ENCODE data around the gene KIAA0319L.
A peak's percentile ranks its signal among the peaks of the same experiment; 100 is the strongest.
"Not testable (repeated sequence)": the region's sequence is repeated elsewhere in the genome, so short reads cannot be mapped to it uniquely, and the experiment has no call there.

Gene KIAA0319L

DNA sequence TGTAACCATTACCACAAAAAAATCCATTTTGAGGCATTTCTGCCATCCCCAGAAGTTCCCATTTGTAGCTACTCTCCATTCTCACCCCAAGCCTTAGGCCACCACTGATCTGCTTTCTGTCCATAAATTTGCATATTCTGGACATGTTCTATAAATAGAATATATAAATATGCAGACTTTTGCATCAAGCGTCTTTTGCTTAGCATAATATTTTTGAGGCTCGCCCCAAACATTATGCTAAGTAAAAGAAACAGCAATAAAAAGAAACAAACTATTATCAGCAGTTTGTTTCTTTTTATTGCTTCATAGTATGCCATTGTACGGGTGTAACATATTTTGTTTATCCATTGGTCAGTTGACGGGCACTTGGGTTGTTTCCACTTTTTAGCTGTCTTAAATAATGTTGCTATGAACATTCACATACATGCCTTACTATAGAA lies 23.8 kb upstream of the KIAA0319L start:
- DNase-seq (ENCODE audit: low spot score) = no peak

DNA sequence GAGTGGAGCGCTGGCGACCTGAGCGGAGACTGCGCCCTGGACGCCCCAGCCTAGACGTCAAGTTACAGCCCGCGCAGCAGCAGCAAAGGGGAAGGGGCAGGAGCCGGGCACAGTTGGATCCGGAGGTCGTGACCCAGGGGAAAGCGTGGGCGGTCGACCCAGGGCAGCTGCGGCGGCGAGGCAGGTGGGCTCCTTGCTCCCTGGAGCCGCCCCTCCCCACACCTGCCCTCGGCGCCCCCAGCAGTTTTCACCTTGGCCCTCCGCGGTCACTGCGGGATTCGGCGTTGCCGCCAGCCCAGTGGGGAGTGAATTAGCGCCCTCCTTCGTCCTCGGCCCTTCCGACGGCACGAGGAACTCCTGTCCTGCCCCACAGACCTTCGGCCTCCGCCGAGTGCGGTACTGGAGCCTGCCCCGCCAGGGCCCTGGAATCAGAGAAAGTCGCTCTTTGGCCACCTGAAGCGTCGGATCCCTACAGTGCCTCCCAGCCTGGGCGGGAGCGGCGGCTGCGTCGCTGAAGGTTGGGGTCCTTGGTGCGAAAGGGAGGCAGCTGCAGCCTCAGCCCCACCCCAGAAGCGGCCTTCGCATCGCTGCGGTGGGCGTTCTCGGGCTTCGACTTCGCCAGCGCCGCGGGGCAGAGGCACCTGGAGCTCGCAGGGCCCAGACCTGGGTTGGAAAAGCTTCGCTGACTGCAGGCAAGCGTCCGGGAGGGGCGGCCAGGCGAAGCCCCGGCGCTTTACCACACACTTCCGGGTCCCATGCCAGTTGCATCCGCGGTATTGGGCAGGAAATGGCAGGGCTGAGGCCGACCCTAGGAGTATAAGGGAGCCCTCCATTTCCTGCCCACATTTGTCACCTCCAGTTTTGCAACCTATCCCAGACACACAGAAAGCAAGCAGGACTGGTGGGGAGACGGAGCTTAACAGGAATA lies 20.1 kb upstream of the KIAA0319L start:
- DNase-seq (ENCODE audit: low spot score) = peak; percentile 46

DNA sequence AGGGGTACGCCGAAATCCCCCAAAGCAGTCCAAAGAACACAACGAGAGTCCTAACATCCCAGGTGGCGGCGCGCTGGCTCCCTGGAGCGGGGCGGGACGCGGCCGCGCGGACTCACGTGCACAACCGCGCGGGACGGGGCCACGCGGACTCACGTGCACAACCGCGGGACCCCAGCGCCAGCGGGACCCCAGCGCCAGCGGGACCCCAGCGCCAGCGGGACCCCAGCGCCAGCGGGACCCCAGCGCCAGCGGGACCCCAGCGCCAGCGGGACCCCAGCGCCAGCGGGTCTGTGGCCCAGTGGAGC lies 19.5 kb upstream of the KIAA0319L start:
- not testable (repeated sequence) for DNase-seq (ENCODE audit: low spot score)

DNA sequence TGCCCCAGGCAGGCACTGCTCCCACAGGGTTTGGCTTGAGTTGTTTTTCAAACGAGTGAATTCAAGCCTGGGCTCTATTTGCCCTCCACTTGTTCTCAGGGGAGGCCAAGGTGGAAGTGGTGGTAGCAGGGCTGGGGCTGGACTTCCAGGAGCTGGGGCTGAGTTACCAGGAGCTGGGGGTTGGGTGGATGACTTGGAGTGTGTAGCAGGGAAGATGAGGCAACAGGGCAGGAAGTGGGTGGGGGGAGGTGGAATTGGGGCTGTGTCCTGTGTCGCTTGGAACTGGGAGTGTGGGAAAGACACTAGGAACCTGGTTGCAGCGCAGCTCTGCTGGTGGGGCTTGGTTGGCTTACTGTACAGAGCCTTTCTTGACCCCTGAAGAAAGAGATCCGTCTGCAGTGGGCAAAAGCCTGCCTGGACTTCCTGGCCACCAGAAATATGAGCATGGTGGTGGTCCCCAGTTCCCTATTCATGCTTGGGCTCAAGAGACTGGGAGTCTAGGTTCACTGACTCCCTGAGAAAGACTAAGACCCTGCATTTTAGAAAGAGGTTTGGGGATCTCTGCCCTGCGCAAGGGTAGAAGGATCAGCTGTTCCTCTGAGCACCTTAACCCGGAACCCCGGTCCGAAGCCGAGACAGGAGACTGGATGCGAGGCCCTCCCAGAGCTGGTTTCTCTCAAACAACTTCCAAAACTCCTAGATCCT lies 19.0 kb upstream of the KIAA0319L start:
- no peak for DNase-seq (ENCODE audit: low spot score)

DNA sequence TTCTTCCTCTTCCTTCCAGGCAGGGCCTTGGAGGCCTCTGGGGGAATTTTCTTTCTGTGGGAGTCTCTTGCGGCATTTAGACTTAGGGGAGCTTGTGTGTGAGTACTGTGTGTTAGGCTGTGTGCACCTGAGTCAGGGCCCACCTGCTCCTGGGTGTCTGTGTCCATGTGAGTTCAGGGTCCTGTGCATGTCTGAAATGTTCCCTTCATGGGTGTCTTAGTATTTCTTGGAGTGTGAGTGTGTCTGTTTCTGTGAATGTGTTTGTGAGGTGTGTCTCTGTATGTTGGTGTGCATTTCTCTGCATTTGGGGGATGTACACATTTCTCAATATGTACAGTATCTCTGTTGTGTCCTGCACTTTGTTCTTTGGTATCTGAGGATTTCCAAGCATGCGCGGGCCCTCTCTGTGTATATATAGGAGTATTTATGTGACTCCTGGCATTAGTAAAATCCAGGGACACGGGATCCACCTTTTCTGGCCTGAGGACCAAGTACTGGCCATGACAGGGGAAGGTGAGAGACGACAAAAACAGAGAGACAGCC lies 18.3 kb upstream of the KIAA0319L start:
- DNase-seq (ENCODE audit: low spot score) = no peak

DNA sequence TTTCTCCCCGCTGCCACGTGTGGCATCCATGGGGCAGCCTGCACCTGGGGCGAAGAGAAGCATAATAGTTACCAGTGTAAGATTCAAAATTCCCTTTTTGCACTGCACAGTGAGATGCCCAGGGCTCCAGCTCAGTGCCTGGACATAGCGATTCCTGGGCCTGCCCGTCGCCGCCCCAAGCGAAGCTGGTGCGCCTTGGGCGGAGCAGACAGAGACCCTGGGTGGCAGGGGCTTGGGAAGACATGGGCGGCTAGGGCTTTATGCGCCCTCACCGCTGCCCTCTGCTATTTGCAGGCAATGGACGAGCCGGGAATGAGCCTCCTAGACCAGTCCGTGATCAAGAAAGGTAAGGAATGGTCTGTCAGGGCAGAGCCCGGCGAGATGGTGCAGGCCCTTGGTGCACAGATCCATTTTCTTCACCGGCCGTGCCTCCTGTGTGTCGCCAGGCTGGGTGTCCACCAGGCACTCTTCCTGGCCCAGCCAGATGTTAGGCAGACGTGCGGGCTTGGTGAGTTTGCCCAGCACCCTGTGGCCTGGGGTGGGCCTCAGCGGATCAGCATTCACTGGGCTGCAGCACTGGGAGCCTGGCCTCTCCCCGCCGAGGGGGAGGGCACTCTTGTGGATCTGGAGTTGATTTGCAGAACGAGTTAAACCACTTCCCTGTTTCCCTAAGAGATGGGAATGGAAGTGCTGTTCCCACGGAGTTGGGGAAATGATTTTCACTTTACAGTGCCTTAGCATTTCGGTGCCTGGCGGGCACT lies 17.6 kb upstream of the KIAA0319L start:
- no peak for DNase-seq (ENCODE audit: low spot score)

DNA sequence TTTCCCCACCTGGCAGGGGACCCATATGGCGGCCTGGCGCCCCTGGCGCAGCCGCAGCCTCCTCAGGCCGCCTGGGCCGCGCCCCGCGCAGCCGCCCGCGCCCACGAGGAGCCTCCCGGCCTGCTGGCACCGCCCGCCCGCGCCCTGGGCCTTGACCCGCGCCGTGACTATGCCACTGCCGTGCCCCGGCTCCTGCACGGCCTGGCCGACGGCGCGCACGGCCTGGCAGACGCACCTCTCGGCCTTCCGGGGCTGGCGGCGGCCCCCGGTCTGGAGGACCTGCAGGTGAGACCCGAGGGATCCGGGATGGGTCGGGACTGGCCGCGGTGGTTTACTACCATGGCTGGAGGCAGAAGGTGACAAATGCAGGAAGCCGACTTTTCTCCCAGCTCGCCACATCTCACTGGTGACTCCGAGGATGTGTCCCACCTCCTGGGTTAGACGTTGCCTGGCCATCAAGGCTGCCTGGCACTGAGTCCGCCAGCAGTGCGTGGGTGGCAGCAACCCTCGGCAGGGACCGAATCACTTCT lies 17.0 kb upstream of the KIAA0319L start:
- DNase-seq (ENCODE audit: low spot score) = no peak

DNA sequence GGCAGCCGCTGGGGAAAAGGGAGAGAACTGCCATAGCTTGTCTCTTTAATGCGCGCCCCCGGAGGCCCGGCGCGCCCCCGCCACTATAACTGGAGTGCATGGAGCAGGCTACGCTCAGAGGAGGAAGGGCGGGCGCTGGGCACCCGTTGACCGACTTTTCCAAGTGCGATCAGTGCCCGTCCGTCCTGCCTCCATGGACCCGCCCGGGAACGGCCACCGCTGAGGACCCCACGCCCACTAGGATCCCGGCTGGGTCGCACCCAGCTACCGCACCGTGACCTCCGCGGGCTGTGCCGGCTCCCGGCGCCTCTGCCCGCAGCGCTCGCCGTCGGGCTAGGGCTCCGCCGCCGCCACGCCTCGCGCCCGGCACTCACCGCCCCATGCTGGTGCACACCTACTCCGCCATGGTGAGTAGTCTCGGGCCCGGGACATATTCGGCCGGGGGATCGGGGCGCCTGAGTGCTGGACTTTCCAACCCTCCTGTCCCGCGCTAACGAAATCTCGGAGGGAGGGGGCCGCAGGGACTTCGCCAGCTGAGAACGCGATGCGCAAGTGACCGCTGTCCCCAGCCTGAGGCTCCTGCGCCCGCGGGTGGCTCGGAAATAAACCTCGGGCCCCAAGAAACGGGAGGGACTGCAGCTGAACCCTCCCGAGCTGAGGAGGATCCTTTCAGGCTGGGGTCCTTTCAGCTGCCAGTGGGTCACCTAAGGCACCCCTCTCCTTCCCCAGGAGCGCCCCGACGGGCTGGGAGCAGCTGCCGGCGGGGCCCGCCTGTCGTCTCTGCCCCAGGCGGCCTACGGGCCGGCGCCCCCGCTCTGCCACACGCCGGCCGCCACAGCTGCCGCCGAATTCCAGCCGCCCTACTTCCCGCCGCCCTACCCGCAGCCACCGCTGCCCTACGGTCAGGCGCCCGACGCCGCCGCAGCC lies 16.3 kb upstream of the KIAA0319L start, which contains the start of gene TFAP2E:
TFAP2E (plus strand) TSS at position 117 of the 927 bp plus-strand sequence; CDS start at position 381, 264 bp downstream.
- DNase-seq (ENCODE audit: low spot score) = peak; percentile 49

DNA sequence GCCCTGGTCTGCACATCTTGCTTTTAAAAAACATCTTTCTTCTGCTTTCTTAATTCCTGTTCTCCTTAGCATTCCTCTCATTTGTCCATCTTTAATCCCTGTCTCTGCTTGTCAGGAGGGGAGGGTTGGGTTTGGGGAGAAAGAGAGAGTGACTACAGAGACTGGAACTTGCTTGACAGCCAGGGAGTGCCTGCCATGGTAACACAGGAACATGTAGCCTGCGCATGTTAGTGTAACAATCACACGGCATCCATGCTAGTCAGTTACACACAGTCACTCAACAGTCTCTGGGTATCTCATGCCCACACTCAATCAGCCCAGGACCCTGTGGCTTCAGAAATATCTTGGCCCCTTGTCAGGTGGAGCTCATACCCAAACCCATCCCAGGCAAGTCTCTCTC lies 15.1 kb upstream of the KIAA0319L start:
- DNase-seq (ENCODE audit: low spot score) = no peak

DNA sequence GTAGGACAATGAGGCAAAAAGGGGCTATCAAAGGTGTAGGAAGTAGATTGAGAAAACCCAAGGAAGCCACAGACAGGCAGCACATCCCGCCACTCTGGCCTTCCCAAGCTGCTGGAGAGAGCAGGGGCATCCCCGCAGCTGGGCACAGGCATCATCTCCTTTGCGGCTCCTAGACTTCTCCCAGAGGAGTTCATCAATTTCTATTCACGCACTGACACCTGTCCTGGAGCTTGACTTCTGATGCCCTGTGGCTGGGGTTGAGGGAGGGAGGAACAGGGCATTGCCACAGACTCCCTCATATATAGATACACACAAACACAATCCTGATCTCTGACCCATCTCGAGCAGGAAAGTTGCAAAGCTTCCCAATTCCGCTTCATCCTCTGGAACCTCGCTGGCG lies 14.1 kb upstream of the KIAA0319L start:
- no peak for DNase-seq (ENCODE audit: low spot score)

DNA sequence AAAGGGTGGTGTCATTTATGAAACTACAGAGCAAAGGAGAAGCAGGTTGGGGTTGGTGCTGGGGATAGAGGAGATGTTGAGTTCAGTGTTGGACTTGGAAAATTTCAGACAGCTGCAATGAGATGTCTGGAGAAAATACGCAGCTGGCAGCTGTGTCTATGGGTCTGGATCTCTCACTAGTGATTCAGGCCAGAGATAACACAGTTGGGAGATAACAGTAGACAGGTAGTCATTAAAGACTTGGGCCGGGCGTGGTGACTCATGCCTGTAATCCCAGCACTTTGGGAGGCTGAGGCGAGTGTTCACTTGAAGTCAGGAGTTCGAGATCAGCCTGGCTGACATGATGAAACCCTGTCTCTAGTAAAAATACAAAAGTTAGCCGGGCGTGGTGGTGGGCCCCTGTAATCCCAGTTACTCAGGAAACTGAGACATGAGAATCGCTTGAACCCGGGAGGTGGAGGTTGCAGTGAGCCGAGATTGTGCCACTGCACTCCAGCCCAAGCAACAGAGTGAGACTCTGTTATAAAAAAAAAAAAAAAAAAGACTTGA lies 13.5 kb upstream of the KIAA0319L start:
- no peak for DNase-seq (ENCODE audit: low spot score)

DNA sequence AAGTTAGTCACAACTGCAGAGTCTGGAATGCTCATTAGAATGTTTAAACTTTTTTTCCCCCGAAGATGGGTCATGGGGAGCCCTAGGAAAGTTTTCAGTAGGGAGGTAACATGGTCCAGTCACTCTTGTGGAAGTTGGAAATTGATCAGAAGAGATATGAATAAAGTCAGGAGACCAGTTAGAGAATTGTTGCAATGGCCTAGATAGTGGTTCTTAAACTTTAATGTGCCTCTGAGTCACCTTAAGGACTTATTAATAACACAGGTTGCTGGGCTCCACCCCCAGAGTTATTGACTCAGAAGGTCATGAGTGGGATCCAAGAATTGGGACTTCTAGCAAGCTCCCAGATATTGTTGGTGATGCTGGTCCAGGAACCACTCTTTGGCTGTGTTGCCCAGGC lies 12.7 kb upstream of the KIAA0319L start:
- DNase-seq (ENCODE audit: low spot score) = peak; percentile 54

DNA sequence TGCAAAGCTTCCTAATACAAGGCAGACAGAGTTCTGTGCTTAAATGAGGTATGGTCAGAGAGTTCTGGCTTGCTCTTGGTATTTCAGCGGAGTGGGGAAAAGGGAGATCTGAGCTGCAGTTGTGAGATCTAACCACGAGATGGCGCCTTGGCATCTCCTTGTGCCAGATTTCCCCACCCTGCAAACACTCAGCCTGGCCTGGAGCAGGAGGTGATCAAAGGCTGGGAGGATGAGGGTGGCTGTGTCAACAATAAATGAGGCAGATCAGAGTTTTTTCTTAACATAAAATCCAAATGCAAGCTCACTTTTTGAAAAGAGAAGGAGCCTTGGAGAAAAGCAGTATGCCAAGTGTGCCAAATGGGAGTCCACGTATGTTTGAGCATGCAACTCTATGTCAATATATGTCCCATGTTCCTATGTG lies 11.8 kb upstream of the KIAA0319L start:
- peak; percentile 67 for DNase-seq (ENCODE audit: low spot score)

DNA sequence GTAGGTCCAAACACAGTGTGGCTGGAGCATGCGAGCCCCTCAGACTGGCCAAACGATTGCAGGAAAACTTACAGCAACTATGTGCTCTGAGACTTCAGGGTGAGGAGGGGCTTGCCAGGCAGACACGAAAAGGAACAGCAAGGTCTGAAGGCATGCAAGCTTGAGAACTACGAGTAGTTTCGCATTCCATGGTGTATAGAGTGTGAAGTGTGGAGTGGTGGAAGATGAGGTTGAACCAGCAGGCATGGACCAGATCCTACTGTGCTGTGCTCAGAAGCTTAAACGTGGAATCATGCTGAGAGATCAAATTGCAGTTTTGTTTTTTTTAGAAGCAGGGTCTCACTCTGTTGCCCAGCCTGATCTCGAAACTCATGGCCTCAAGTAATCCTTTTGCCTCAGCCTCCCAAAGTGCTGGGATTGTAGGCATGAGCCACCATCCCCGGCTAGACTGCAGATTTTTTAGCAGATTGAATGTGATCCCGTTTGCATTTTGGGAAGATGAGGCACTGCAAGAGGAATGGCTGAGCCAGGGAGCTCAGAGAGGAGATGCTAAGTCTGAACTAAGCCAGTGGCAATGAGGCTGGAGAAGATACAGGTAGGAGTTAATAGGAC lies 10.8 kb upstream of the KIAA0319L start:
- DNase-seq (ENCODE audit: low spot score) = no peak

DNA sequence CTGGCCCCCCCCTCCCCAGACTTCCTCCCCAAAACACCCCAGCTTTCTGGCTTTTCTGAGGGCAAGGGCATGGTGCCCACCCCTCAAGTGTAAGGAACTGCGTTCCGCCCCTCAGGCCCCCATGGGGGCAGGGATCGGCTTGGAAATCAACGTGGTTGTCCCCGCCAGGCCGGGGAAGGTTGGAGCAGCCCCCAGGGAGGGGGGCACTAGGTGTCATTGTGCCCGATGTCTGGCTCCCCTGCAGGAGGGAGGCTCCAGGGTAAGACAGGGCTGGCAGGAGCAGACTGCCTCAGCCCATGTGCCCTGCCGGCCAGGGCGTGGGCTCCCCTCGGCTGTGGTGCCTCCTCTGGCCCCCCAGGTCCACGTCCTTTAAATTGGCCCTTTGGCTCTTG lies 8.5 kb upstream of the KIAA0319L start:
- no peak for DNase-seq (ENCODE audit: low spot score)

DNA sequence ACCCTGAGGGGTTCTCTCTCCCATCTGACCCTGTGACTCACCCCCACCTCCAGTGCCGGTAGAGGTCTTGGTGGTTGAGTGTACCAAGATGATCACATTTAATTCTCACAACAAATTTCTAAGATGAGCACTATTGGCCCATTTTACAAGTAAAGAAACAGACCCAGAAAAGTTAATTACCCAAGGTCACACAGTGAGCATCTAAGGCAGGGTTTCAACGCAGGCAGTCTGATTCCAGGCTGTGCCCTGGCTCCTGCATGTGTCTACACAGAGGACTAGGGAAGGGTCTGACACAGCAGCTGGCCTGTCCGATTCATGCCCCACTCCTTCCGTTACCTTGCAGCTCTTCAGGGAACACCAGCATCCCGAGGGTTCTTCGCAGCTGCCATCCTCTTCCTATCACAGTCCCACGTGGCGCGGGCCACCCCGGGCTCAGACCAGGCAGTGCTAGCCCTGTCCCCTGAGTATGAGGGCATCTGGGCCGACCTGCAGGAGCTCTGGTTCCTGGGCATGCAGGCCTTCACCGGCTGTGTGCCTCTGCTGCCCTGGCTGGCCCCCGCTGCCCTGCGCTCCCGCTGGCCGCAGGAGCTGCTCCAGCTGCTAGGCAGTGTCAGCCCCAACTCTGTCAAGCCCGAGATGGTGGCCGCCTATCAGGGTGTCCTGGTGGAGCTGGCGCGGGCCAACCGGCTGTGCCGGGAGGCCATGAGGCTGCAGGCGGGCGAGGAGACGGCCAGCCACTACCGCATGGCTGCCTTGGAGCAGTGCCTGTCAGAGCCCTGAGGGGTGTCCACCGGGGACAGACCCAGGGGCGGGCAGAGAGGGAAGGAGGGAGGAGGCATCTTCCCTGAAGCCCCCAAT lies 7.9 kb upstream of the KIAA0319L start:
- no peak for DNase-seq (ENCODE audit: low spot score)

DNA sequence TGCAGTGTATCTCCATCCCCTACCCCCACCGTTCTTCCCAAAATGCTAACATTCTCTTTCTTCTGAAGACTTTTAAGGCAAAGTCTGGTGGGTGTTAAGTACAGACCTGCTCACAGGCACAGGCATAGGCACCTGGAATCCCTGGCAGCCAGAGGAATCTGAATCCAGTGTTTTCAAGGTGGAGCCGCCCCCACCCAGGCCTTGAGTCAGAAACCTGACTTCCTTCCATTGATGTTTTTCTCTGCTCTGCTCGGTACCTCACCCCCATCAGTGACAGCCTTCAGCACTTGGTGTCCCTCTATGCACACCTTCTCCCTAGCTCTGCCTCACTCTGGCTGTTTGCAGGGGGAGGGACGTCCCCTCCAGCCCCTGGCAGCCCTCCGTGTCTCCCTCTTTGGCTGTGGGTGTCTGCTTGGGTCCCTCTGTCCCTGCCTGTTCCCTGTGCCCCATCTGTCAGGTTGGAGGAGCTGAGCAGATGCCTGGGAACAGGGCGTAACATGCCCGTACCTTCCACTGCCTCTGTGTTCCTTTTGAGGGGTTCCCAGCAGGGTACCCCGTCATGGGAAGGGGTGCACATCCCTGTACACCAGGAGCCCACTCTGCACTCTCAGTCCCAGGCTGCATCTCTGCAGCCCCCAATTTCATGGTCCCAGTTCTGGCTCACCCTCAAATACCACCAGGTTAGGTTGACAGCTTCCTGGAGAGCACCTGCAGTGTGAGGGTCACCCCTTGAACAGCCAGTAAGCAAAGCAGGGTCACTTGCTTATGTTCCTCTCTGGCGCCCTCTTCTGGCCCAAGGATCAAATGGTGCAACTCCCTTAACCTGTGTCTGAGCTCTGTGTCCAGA lies 7.1 kb upstream of the KIAA0319L start:
- DNase-seq (ENCODE audit: low spot score) = peak; percentile 80

DNA sequence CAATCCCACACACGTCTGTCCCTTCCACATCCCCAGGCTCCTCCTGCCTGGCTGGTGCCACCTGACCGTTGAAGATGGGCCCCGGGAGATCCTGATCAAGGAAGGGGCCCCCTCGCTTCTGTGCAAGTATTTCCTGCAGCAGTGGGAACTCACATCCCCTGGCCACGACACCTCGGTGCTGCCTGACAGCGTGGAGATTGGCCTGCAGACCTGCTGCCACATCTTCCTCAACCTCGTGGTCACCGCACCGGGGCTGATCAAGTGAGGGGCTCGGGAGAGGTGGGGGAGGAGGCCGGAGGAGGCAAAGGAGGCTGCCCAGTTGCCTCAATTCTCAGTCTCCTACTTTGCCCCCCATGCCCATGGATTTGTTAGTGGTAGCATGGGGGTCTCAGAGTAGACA lies 6.0 kb upstream of the KIAA0319L start:
- no peak for DNase-seq (ENCODE audit: low spot score)
